ENCODE measurements around the gene OSGEPL1. TPM values are rescaled to one million over a fixed set of nuclear protein-coding genes. Genes with fewer than 3 reads are reported as not detected.
A peak's percentile ranks its signal among the peaks of the same experiment; 100 is the strongest.

Gene OSGEPL1
- total RNA-seq, result 10 to 100 TPM in 1 of 4 donors, 1 to 10 TPM in 3; 2.6 to 10.3 (median 6.8) TPM

GRCh38 chr2:189762551-189763298, at the start of gene OSGEPL1:
Gene OSGEPL1, minus strand, starts transcription at chr2:189762792. Its CDS starts 1,152 bp downstream, at chr2:189761640.
- TF ChIP-seq, protein P1, sequence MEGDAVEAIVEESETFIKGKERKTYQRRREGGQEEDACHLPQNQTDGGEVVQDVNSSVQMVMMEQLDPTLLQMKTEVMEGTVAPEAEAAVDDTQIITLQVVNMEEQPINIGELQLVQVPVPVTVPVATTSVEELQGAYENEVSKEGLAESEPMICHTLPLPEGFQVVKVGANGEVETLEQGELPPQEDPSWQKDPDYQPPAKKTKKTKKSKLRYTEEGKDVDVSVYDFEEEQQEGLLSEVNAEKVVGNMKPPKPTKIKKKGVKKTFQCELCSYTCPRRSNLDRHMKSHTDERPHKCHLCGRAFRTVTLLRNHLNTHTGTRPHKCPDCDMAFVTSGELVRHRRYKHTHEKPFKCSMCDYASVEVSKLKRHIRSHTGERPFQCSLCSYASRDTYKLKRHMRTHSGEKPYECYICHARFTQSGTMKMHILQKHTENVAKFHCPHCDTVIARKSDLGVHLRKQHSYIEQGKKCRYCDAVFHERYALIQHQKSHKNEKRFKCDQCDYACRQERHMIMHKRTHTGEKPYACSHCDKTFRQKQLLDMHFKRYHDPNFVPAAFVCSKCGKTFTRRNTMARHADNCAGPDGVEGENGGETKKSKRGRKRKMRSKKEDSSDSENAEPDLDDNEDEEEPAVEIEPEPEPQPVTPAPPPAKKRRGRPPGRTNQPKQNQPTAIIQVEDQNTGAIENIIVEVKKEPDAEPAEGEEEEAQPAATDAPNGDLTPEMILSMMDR (IDR thresholded peaks at IDR 0.05), result no peak
- TF ChIP-seq POLR2A (IDR thresholded peaks at IDR 0.05), result no peak
- 0% methylated on average over 33 of the region's 33 CpGs for WGBS, 2 donors
- peak; percentile 92 to 98 for DNase-seq (ENCODE audit: low spot score in 2 of 2)
- intact Hi-C loops (cut with DNase I; ENCODE audit: low total_unique reads), result no loop called here
- peak within 1 kb of the TSS; percentile 54 for H3K4me3 ChIP-seq (ENCODE audit: low read depth, poor library complexity, severe bottlenecking)

GRCh38 chr2:189803431-189803830, 40.8 kb upstream of the OSGEPL1 start:
- DNase-seq (ENCODE audit: low spot score in 2 of 2), result no peak
- WGBS, 2 donors, result 81% methylated on average over 3 of the region's 3 CpGs
- H3K4me3 ChIP-seq (ENCODE audit: low read depth, poor library complexity, severe bottlenecking), result no peak overlapping the region
- intact Hi-C loops (cut with DNase I; ENCODE audit: low total_unique reads), result no loop called here
- TF ChIP-seq, protein P1 (IDR thresholded peaks at IDR 0.05), result no peak
- TF ChIP-seq POLR2A (IDR thresholded peaks at IDR 0.05), result no peak

DNA sequence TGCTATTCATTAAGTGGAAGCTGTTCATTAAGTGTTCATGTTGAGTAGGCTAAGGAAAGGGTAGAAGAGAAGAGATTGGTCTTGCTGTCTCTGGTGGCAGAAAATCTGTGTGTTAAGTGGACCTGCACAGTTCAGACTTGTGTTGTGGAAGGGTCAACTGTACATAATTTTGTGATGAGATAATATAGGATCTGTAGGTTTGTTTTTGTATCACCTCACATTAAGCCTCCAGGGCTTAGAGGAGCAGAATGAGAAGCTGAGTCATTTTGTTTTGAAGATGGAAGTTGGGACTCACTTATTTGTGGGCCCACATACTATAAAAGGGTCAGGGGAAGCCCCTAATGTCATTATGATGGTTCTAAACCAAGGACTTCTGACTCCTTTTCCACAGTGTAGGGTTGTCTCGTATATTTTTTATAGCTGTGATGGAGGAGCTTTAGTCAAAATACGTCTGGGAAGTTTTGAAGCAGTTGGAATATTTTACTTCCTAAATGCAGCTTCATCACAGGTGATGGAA, 39.9 kb upstream of the OSGEPL1 start:
- TF ChIP-seq, protein P1 (IDR thresholded peaks at IDR 0.05), result no peak
- TF ChIP-seq POLR2A (IDR thresholded peaks at IDR 0.05), result no peak
- no peak for DNase-seq (ENCODE audit: low spot score in 2 of 2)
- intact Hi-C loops (cut with DNase I; ENCODE audit: low total_unique reads), result no loop called here
- no peak overlapping the region for H3K4me3 ChIP-seq (ENCODE audit: low read depth, poor library complexity, severe bottlenecking)
- WGBS, 2 donors, result 92 to 98% methylated on average over 2 of the region's 2 CpGs

DNA sequence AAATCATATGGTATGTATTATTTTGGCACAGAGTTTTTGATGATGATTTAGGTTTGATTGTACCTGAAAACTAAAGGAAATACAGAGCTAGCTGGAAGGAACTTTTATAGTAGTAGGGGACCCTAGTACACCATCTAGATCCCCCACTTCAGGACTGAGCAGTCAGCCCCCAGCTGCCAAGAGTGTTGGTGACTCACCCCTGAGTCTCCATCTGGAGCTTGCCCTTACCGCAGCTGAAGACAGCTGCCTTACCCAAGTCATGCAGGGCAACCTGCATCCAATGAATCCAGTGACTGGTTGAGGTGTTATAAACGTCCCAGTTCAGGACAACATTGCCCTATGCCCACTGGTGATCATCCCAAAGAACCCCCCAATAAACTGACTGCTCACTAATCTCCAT, 36.9 kb upstream of the OSGEPL1 start:
- intact Hi-C loops (cut with DNase I; ENCODE audit: low total_unique reads), result no loop called here
- WGBS, 2 donors, result 63 to 72% methylated on average over 2 of the region's 2 CpGs
- H3K4me3 ChIP-seq (ENCODE audit: low read depth, poor library complexity, severe bottlenecking), result no peak overlapping the region
- no peak for TF ChIP-seq POLR2A (IDR thresholded peaks at IDR 0.05)
- TF ChIP-seq, protein P1 (IDR thresholded peaks at IDR 0.05), result no peak
- no peak for DNase-seq (ENCODE audit: low spot score in 2 of 2)

GRCh38 chr2:189799030-189799331, 36.4 kb upstream of the OSGEPL1 start:
- H3K4me3 ChIP-seq (ENCODE audit: low read depth, poor library complexity, severe bottlenecking), result no peak overlapping the region
- TF ChIP-seq POLR2A (IDR thresholded peaks at IDR 0.05), result no peak
- TF ChIP-seq, protein P1 (IDR thresholded peaks at IDR 0.05), result no peak
- intact Hi-C loops (cut with DNase I; ENCODE audit: low total_unique reads), result no loop called here
- no peak for DNase-seq (ENCODE audit: low spot score in 2 of 2)

All from lower leg skin (tissue), 4 donors.